ENCODE measurements around the gene PNKP. TPM values are rescaled to one million over a fixed set of nuclear protein-coding genes. Genes with fewer than 3 reads are reported as not detected.

The PNKP gene
- total and polyA plus RNA-seq, 2 of the 8 experiments (the other 6 are each of a cell fraction or from before 2014, with no cell fraction given) = 45.8 to 105 TPM

- ChIA-PET CTCF (ENCODE audit: partially characterized antibody) (interaction anchor here (2.1 kb wide), 1 partner anchor 38 kb away, joined by 4 read pairs; no protein-coding TSS in a partner anchor), POLR2A (ENCODE audit: partially characterized antibody) (interaction anchor here (0.6 to 3.3 kb wide), 4 partner anchors 11 to 65 kb away, joined by 3 to 12 read pairs (median 5); no protein-coding TSS in a partner anchor)
- H3K9me3 ChIP-seq (ENCODE audit: insufficient read depth in 2 of 2, low read depth in 1 of 2, low read length in 1 of 2) = no peaks in the 10 kb centered on the region
- TF ChIP-seq NANOG (IDR thresholded peaks at IDR 0.05; ENCODE audit: insufficient read depth, low read depth, low read length, poor library complexity, severe bottlenecking) = no peak
- no peak for TF ChIP-seq GABPA (IDR thresholded peaks at IDR 0.05; ENCODE audit: borderline replicate concordance, insufficient read depth, low read length)
- TF ChIP-seq TAF7 (optimal IDR thresholded peaks at IDR 0.05; ENCODE audit: borderline replicate concordance, low read depth, low read length) = no peak
- no peak for TF ChIP-seq TAF1 (IDR thresholded peaks at IDR 0.05; ENCODE audit: low read depth, low read length)
- no peak for TF ChIP-seq POLR2AphosphoS5 (IDR thresholded peaks at IDR 0.05; ENCODE audit: low read depth, low read length)
- TF ChIP-seq ATF2 (IDR thresholded peaks at IDR 0.05; ENCODE audit: low read length) = no peak
- TF ChIP-seq HDAC2 (IDR thresholded peaks at IDR 0.05; ENCODE audit: borderline replicate concordance in 1 of 2, low read depth in 2 of 2, low read length in 2 of 2) = no peak
- no peak for TF ChIP-seq SP1 (IDR thresholded peaks at IDR 0.05; ENCODE audit: low read depth, low read length)
- TF ChIP-seq SUZ12 (IDR thresholded peaks at IDR 0.05; ENCODE audit: low read length) = no peak
- no peak for TF ChIP-seq CHD2 (IDR thresholded peaks at IDR 0.05; ENCODE audit: low read length)
- no peak for TF ChIP-seq JUN (IDR thresholded peaks at IDR 0.05; ENCODE audit: low read depth, low read length)
- no peak for TF ChIP-seq TEAD4 (IDR thresholded peaks at IDR 0.05; ENCODE audit: low read depth, low read length)
Measured at GRCh38 chr19:49843265-49843664, 24.1 kb downstream of the PNKP start.

More at GRCh38 chr19:49843265-49843664, 24.1 kb downstream of the PNKP start:
- Histone ChIP-seq H2AFZ (ENCODE audit: low read length) (no peak overlapping the region), H4K8ac (ENCODE audit: extremely low read depth, insufficient read depth, low read length) (no peak overlapping the region), H3K4me3 (ENCODE audit: extremely low read depth in 1 of 4, insufficient read depth in 2 of 4, low read depth in 3 of 4, low read length in 4 of 4) (no peak overlapping the region), H2BK12ac (ENCODE audit: low read depth, low read length) (no peak overlapping the region), H3K4me2 (ENCODE audit: insufficient read depth in 1 of 2, low read depth in 2 of 2, low read length in 2 of 2) (no peak overlapping the region), H3K14ac (ENCODE audit: insufficient read length) (no peak overlapping the region), H3K79me1 (ENCODE audit: low read depth, low read length) (peaks cover 3% of the 10 kb centered on the region; the same call in 1 of the 2 replicates), H4K5ac (ENCODE audit: insufficient read length, low read depth, low read length) (no peak overlapping the region), H2BK20ac (ENCODE audit: low read length) (no peak overlapping the region), H3K9ac (replicated peaks in 1 of 4; ENCODE audit: extremely low read depth in 1 of 4, low read depth in 3 of 4, low read length in 3 of 4) (no peak overlapping the region), H2BK15ac (ENCODE audit: low read length) (no peak overlapping the region), H4K91ac (replicated peaks; ENCODE audit: insufficient read length, low read length) (no peak overlapping the region), H3K79me2 (ENCODE audit: control insufficient read depth in 1 of 2, insufficient read depth in 2 of 2, low read length in 2 of 2) (no peaks in the 10 kb centered on the region), H3K27me3 (replicated peaks in 1 of 4; ENCODE audit: control insufficient read depth in 3 of 4, extremely low read depth in 1 of 4, insufficient read depth in 3 of 4, low read length in 3 of 4) (no peaks in the 10 kb centered on the region), H3K4ac (replicated peaks; ENCODE audit: insufficient read length, low read depth, low read length) (no peak overlapping the region), H2BK5ac (ENCODE audit: low read depth, low read length) (no peak overlapping the region), H3K36me3 (ENCODE audit: control insufficient read depth in 2 of 4, insufficient read depth in 4 of 4, low read length in 3 of 4) (peaks cover 2 to 9% (median 6%) of the 10 kb centered on the region in 4 experiments; a peak in 5 of 8 replicates), H3K56ac (replicated peaks; ENCODE audit: insufficient read length, low read depth, low read length) (no peak overlapping the region), H3K4me1 (replicated peaks in 1 of 4; ENCODE audit: control insufficient read depth in 3 of 4, insufficient read depth in 4 of 4, low read length in 3 of 4) (no peaks in the 10 kb centered on the region), H3K18ac (ENCODE audit: extremely low read depth, low read length) (no peak overlapping the region), H2BK120ac (replicated peaks; ENCODE audit: low read depth, low read length) (no peak overlapping the region), H3K23ac (ENCODE audit: insufficient read length) (no peak overlapping the region), H3K23me2 (ENCODE audit: low read depth, low read length) (no peaks in the 10 kb centered on the region), H4K20me1 (replicated peaks in 1 of 2; ENCODE audit: control insufficient read depth in 1 of 2, insufficient read depth in 2 of 2, low read length in 2 of 2) (peaks cover 0 to 2% of the 10 kb centered on the region in 2 experiments), H3K27ac (ENCODE audit: low read depth, low read length) (no peak overlapping the region), H2AK5ac (ENCODE audit: low read depth, low read length) (no peak overlapping the region)
- no peak for DNase-seq (ENCODE audit: low read depth in 1 of 2, low spot score in 2 of 2)
- 92% methylated on average over 3 of the region's 3 CpGs; no CpG with 5 or more reads in 1 of the 2 experiments for WGBS, 2 experiments (ENCODE audit: extremely low coverage in 1 of 2, insufficient coverage in 1 of 2, insufficient read length in 1 of 2, insufficient replicate concordance in 2 of 2, low coverage in 1 of 2, low lambda C conversion rate in 2 of 2, missing lambda C conversion rate in 1 of 2)
- no peak for FAIRE-seq

All from H1 (cell line).